Astrocyte of the cerebellum (primary cell): ENCODE data around the gene SP4.

Source experiments
- DNase-seq: peaks from one replicate; pipeline ENCODE4 v3.0.0-alpha.2; 2011; ENCODE audit warnings: low read depth
- H3K4me3 ChIP-seq: 2 replicates; pipeline ENCODE4 v1.5.1; 2011; ENCODE audit warnings: mild to moderate bottlenecking, low read depth, low read length, moderate library complexity
- CTCF ChIP-seq: IDR thresholded peaks from 2 replicates; pipeline ENCODE4 v1.5.1; 2012; ENCODE audit warnings: low read length, low read depth, moderate library complexity, mild to moderate bottlenecking; ENCODE audit errors: missing control alignments
- in situ Hi-C: cut with HindIII; loops from 2 replicates; pipeline ENCODE4 v1.10.0; 2017; ENCODE audit warnings: low sequenced_read_pairs

The SP4 gene

DNA sequence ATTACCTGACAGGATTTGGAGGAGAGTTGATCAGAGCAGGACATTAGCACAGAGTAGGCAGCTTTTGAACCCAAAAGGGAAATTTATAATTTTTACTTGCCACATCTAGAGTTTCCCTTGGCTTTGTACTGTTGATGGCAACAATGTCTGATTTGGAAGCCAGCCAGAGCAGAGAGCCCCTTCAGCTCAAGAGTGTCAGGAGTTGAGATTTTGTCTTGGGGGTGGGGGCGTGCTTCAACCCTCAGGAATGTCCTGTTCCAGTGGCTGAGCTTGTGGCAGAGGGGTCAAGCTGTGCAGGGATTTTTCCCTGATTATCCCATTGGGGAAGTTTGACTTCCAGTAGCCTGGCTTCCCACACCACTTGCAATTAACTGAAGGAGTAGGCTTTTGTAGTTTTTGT lies 27.0 kb downstream of the SP4 start:
- in situ Hi-C loops, result no loop called here
- no peak for DNase-seq
- H3K4me3 ChIP-seq, result no peak overlapping the region
- TF ChIP-seq CTCF, result no peak

GRCh38 chr7:21461282-21461681 lies 33.4 kb downstream of the SP4 start:
- DNase-seq, result no peak
- TF ChIP-seq CTCF, result no peak
- H3K4me3 ChIP-seq, result no peak overlapping the region
- in situ Hi-C loops, result no loop called here

- TF ChIP-seq CTCF, result no peak
- H3K4me3 ChIP-seq, result no peak overlapping the region
- DNase-seq, result no peak
- in situ Hi-C loops, result no loop called here
These were observed 34.2 kb downstream of the SP4 start for GRCh38 chr7:21462081-21462480.

- TF ChIP-seq CTCF, result no peak
- no peak overlapping the region for H3K4me3 ChIP-seq
- in situ Hi-C loops, result no loop called here
- no peak for DNase-seq
These were observed 35.6 kb downstream of the SP4 start for GRCh38 chr7:21463524-21463923.

DNA sequence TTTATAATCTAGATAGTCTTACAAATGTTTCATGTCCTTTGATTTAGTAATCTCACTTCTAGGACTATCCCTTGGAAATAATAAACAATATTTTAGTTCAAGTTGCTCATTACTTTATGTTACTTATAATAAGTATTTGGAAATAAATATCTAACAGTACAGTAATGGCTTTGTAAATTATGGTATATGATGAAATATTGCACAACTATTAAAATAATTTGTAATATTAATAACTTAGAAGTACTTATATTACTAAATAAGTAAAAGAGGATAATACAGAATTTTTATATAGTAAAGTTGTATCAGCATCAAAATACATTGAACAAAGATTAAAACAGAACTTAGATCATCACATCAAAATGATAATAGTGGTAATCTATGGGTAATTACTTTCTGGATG lies 41.1 kb downstream of the SP4 start:
- no peak overlapping the region for H3K4me3 ChIP-seq
- in situ Hi-C loops, result no loop called here
- no peak for TF ChIP-seq CTCF
- no peak for DNase-seq

- H3K4me3 ChIP-seq, result no peak overlapping the region
- in situ Hi-C loops, result no loop called here
- TF ChIP-seq CTCF, result no peak
- no peak for DNase-seq
These were observed 42.0 kb downstream of the SP4 start for GRCh38 chr7:21469894-21470293.

DNA sequence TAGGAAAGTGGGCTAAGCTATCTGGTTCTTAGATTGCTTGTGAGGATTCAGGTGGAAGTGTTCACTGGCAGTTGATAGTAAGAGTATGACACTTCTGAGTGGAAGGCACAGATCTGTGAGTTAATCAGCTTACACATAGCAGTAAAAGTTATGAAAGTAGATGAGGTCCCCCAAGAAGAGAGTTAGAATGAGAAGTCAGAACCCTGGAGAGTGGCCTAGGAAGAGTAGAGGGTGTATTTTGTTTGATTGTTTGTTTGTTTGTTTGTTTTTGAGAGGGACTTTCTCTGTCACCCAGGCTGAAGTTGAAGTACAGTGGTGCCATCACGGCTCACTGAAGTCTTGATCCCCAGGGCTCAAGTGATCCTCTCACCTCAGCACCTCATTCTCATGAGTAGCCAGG lies 44.1 kb downstream of the SP4 start:
- no peak overlapping the region for H3K4me3 ChIP-seq
- no peak for TF ChIP-seq CTCF
- in situ Hi-C loops, result no loop called here
- DNase-seq, result no peak
